Astrocyte of the spinal cord (primary cell): Measurements from ENCODE around the gene NUDT17.

ENCODE experiments used
- DNase-seq: peaks from one replicate; pipeline ENCODE4 v3.0.0; 2011; ENCODE audit warnings: low read depth, low spot score
- H3K4me3 ChIP-seq: 2 replicates; pipeline ENCODE4 v1.5.1; 2011; ENCODE audit warnings: low read depth, mild to moderate bottlenecking, low read length, moderate library complexity
- in situ Hi-C: cut with HindIII; loops from 2 replicates; pipeline ENCODE4 v1.10.0; 2017; ENCODE audit warnings: low sequenced_read_pairs
- TF ChIP-seq, protein P1 (sequence below): IDR thresholded peaks from 2 replicates; pipeline ENCODE4 v1.5.1; 2012; ENCODE audit warnings: low read depth, mild to moderate bottlenecking, low read length, inconsistent platforms

The NUDT17 gene

DNA sequence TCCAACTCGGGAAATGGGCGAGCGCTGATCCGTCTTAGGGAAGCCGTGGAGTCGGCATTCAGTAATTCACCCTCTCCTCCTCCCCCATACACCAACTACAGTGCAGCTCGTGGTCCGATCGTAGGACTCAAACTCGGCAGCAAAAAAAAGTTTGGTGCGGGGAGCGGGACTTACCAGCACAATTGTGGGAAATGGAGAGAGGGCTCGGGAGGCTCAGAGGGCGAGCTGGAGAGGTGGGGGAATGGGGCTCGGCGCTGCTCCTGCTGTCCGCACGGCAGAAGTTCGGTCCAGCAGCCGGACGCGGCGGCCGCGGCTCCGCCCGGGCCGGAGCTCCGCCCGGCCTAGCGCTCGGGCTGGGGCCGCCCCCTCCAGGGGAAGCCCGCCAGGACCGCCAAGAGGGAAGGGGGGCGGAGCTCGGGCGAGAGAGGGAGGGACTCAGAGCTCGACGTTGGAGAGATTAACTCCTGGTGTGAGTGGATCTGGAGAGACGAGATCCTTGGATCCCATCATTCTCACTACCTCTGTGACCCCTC, 14.1 kb downstream of the NUDT17 start:
- TF ChIP-seq, protein P1, sequence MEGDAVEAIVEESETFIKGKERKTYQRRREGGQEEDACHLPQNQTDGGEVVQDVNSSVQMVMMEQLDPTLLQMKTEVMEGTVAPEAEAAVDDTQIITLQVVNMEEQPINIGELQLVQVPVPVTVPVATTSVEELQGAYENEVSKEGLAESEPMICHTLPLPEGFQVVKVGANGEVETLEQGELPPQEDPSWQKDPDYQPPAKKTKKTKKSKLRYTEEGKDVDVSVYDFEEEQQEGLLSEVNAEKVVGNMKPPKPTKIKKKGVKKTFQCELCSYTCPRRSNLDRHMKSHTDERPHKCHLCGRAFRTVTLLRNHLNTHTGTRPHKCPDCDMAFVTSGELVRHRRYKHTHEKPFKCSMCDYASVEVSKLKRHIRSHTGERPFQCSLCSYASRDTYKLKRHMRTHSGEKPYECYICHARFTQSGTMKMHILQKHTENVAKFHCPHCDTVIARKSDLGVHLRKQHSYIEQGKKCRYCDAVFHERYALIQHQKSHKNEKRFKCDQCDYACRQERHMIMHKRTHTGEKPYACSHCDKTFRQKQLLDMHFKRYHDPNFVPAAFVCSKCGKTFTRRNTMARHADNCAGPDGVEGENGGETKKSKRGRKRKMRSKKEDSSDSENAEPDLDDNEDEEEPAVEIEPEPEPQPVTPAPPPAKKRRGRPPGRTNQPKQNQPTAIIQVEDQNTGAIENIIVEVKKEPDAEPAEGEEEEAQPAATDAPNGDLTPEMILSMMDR: no peak
- H3K4me3 ChIP-seq: peak overlapping the region; percentile 85
- in situ Hi-C loops: no loop called here
- DNase-seq: peak; percentile 89

DNA sequence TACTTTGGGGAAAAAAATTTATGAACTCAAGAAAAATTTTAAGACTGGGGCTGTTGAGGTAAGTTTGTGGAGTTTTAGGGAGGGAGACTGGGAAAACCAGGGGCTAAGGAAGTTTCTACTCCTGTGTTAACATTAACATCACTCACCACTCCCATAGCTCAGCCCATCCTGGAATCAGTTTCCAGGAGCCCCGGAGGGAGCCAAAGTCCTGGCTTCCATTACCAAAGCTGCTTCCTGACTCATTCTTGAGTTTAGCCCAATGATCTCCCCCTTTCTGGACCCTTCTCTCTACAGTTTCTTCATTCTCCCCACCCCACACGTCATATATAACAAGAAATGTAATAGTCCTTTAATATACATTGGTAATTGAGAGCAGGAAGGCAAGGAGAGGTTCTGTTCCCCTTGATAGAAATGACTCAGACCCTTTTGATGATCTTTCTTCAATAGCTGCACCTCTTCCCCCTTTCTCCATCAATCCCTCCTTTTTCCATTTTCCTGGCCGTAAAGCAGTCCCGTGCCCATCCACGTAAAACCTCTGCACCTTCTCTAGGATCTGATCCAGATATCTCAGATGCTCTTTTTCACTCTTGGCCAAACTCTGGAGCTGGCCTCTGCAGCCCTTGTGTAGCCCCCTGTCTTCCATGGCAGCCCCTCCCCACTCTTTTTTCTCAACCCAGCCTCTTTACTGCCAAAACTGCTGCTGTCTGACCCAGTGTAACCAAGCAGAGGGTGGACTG, 18.0 kb downstream of the NUDT17 start:
- TF ChIP-seq, protein P1: no peak
- no peak for DNase-seq
- H3K4me3 ChIP-seq: no peak overlapping the region
- in situ Hi-C loops: no loop called here

DNA sequence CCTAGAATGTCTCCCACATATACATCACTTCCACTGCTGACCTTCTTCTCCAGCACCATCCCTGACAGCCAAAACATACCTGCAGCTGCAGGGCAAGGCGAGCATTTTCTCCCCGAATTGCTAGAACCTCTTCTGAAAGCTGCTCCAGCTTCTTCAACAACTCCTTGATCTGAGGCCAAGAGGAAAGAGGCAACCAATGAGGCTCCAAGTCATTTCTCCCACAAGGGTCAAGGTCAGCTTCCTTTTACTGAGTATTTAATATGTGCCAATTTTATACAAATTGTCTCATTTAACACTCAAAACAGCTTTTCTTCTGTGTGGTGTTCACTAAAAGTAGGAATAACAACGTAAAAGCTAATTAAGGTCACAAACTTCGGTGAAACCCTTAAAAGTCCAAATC, 22.8 kb downstream of the NUDT17 start:
- H3K4me3 ChIP-seq: no peak overlapping the region
- no peak for DNase-seq
- in situ Hi-C loops: no loop called here
- TF ChIP-seq, protein P1: no peak

DNA sequence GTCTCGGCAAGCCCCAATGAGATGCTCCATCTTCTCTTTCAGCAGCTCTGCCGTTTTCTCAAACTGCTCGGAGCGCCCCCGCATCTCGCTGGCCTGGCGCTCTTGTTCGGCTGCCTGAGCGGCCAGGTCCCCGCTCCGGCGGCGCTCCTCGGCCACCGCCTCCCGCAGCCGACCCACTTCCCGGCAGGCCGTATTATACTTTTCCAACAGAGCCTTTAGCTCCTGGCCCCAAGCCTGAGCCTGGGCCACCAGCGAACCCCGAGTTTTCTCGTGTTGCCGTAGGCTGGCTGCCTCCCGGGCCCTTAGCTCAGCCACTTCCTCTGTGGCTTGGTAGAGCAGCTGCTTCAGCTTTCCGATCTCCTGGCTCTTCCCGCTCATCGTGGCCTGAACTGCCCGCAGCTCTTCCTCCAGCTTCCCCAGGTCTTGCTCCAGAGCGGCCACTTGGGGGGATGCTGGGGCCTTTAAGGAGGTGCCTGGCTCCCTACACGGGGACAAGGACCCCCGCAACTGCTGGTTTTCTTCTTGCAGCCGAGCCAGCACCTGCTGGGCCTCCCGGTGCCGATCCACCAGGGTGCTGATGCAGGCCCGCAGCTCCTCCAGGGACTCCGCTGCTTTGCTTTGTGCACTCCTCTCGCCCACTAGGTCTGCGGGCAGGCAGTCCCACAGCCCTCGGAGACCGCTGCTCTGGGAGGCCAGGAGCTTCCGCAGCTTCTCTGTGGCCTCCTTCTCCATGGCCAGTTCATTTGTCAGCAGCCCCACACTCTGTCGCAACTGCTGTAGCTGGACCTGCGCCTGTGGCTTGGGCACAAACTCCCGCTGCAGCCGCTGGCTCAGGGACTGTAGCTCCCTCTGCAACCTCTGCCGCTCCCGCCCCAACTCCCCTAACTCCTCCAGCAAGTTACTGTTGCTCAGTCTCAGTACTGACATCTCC, 26.8 kb downstream of the NUDT17 start:
- in situ Hi-C loops: no loop called here
- peak overlapping the region; percentile 42 for H3K4me3 ChIP-seq
- peak; percentile 66 for DNase-seq
- TF ChIP-seq, protein P1: no peak

DNA sequence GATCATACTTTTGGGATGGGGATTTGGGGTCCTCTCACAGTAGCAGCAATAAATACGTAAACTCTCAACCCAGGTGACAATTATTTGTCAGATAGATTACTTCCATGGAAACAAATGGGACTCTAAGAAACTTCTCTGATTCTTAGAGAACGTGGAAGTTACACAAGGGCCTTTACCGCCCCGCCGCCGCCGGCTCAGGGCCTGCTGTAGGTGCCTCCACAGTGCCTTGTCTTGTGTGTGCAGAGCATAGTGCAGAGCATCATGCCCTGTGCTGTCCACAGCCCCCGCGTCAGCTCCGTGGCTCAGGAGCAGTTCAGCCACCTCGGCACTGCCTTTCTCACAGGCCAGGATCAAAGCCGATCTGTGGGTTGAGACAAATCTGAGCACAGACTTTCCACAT, 29.2 kb downstream of the NUDT17 start:
- no peak overlapping the region for H3K4me3 ChIP-seq
- DNase-seq: no peak
- TF ChIP-seq, protein P1: no peak
- in situ Hi-C loops: no loop called here

DNA sequence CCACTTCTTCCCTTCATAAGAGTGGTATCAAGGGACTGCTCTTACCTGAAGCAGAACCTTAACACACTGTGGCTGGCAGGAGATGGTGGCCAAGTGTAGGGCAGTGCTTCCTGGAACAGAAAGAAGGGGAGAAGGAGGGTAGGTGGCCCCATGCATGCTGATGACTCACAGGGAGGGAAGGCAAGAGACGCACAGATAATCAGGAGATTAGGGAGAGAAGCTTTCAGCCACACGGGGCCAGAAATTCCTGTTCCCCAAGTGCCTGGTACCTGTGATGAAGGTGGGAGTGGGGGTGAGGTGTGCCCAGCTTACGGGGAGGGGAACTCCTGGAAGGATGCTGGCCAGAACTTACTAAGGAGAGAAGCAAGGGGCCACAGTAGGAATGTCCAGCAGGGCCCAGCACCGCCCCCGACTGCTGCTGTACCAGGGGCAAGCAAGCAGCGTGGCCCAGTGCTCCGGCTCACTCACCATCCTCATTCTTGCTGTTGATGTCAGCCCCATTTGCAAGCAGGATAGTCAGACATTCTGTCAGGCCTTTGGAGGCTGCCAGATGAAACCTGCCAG, 32.6 kb downstream of the NUDT17 start:
- TF ChIP-seq, protein P1: no peak
- DNase-seq: no peak
- in situ Hi-C loops: no loop called here
- no peak overlapping the region for H3K4me3 ChIP-seq
